Testis (tissue), 3 donors: ENCODE measurements around the gene RABGAP1L. TPM values are rescaled to one million over a fixed set of nuclear protein-coding genes. Genes with fewer than 3 reads are reported as not detected.
"Not testable (repeated sequence)": the region's sequence is repeated elsewhere in the genome, so short reads cannot be mapped to it uniquely, and the experiment has no call there.

Experiments used
- DNase-seq: peaks from one replicate; pipeline ENCODE4 v3.0.0-alpha.2; 2019
- H3K27ac ChIP-seq, 2 donors: fragments of 200-600 bp; sonication (generic); one replicate each; pipeline ENCODE4 v1.5.1; 2019
- H3K27me3 ChIP-seq: fragments of 200-600 bp; sonication (generic); one replicate; pipeline ENCODE4 v1.5.1; 2019
- H3K36me3 ChIP-seq: fragments of 200-600 bp; sonication (generic); one replicate; pipeline ENCODE4 v1.5.1; 2017; ENCODE audit warnings: low read depth; ENCODE audit errors: missing control alignments
- H3K4me1 ChIP-seq: fragments of 200-600 bp; sonication (generic); one replicate; pipeline ENCODE4 v1.5.1; 2019
- H3K4me3 ChIP-seq, 2 donors: fragments of 200-600 bp; sonication (generic); one replicate each; pipeline ENCODE4 v1.5.1; 2017 to 2019
- H3K9me3 ChIP-seq: fragments of 200-600 bp; sonication (generic); one replicate; pipeline ENCODE4 v1.5.1; 2017
- CTCF ChIP-seq, 3 experiments: fragments of 450-650 bp in 2 of 3; fragments of 200-600 bp in 1 of 3; sonication (generic) in 1 of 3; IDR thresholded peaks; one replicate each; pipeline ENCODE4 v1.5.1; 2016 to 2019; ENCODE audit warnings: antibody characterized with exemption in 3 of 3, mild to moderate bottlenecking in 2 of 3, moderate library complexity in 1 of 3
- POLR2A ChIP-seq: fragments of 450-650 bp; IDR thresholded peaks from one replicate; pipeline ENCODE4 v1.6.1; 2017; ENCODE audit warnings: antibody characterized with exemption, mild to moderate bottlenecking, moderate library complexity
- WGBS, 2 donors: methylation state at CpG; one replicate each; pipeline ENCODE4 v1.1.5; 2018; 5-methylcytosine and 5-hydroxymethylcytosine counted together
- intact Hi-C: fragments of 100-400 bp; cut with DNase I; formaldehyde crosslinking; loops from one replicate; pipeline ENCODE4 v1.15.1; 2023; ENCODE audit warnings: low total_unique reads
- polyA plus RNA-seq: library from polyadenylated mRNA; stranded (reverse); fragments of 350-450 nt; fragmentation: Illumina TruSeq; extraction: RNeasy Lipid Tissue Mini Kit (QIAGEN cat#74804); gene quantifications from one replicate; pipeline ENCODE4 v1.2.3, GENCODE V29; 2014; ENCODE audit warnings: low read depth, low replicate concordance; ENCODE audit not compliant: insufficient read depth
- total RNA-seq, 2 donors: library from RNA; depleted of rRNA; stranded (reverse); fragments of >200 nt; gene quantifications; one replicate each; pipeline ENCODE4 v1.2.3, GENCODE V29; 2016

Gene RABGAP1L
- total and polyA plus RNA-seq, 3 donors from 2014 or later, result 40.5 to 53.1 (median 49.5) TPM

- H3K4me3 ChIP-seq, result no peak overlapping the region
- WGBS, 2 donors, result 93 to 94% methylated on average over 1 of the region's 1 CpG
- intact Hi-C loops, result no loop called here
- no peaks in the 10 kb centered on the region for H3K9me3 ChIP-seq
- H3K36me3 ChIP-seq, result no peaks in the 10 kb centered on the region
- DNase-seq, result no peak
- H3K4me1 ChIP-seq, result no peaks in the 10 kb centered on the region
- no peak for TF ChIP-seq CTCF (IDR thresholded peaks at IDR 0.05)
- no peak for TF ChIP-seq POLR2A
- no peak overlapping the region for H3K27ac ChIP-seq
- H3K27me3 ChIP-seq, result no peaks in the 10 kb centered on the region
These were observed 445.9 kb downstream of the RABGAP1L start for GRCh38 chr1:174605198-174605597.

- no peak overlapping the region for H3K4me3 ChIP-seq
- H3K36me3 ChIP-seq, result no peaks in the 10 kb centered on the region
- TF ChIP-seq POLR2A (no peak), CTCF (IDR thresholded peaks at IDR 0.05) (no peak)
- DNase-seq, result no peak
- intact Hi-C loops, result no loop called here
- no peaks in the 10 kb centered on the region for H3K27me3 ChIP-seq
- no peaks in the 10 kb centered on the region for H3K9me3 ChIP-seq
- 84 to 92% methylated on average over 2 of the region's 2 CpGs for WGBS, 2 donors
- H3K4me1 ChIP-seq, result no peaks in the 10 kb centered on the region
- H3K27ac ChIP-seq, result no peak overlapping the region
These were observed 447.2 kb downstream of the RABGAP1L start for GRCh38 chr1:174606471-174606870.

- H3K27me3 ChIP-seq, H3K9me3 ChIP-seq, H3K4me1 ChIP-seq, intact Hi-C loops, H3K36me3 ChIP-seq, H3K4me3 ChIP-seq, DNase-seq, H3K27ac ChIP-seq: not testable (repeated sequence)
- 92 to 96% methylated on average over 10 to 12 of the region's 12 CpGs for WGBS, 2 donors
These were observed 458.6 kb downstream of the RABGAP1L start for GRCh38 chr1:174617905-174618304.

- no peaks in the 10 kb centered on the region for H3K4me1 ChIP-seq
- no peaks in the 10 kb centered on the region for H3K36me3 ChIP-seq
- TF ChIP-seq POLR2A (no peak), CTCF (IDR thresholded peaks at IDR 0.05) (no peak)
- intact Hi-C loops, result no loop called here
- no peak for DNase-seq
- no peaks in the 10 kb centered on the region for H3K27me3 ChIP-seq
- WGBS, 2 donors, result 74 to 86% methylated on average over 2 of the region's 2 CpGs
- no peak overlapping the region for H3K27ac ChIP-seq
- H3K4me3 ChIP-seq, result no peak overlapping the region
- no peaks in the 10 kb centered on the region for H3K9me3 ChIP-seq
These were observed 464.2 kb downstream of the RABGAP1L start for GRCh38 chr1:174623324-174624035.

- TF ChIP-seq CTCF (IDR thresholded peaks at IDR 0.05) (no peak), POLR2A (no peak)
- WGBS, 2 donors, result 87 to 88% methylated on average over 6 of the region's 6 CpGs
- Histone ChIP-seq H3K9me3 (no peaks in the 10 kb centered on the region), H3K27me3 (no peaks in the 10 kb centered on the region), H3K36me3 (no peaks in the 10 kb centered on the region), H3K4me1 (no peaks in the 10 kb centered on the region), H3K4me3 (no peak overlapping the region), H3K27ac (no peak overlapping the region)
- intact Hi-C loops, result no loop called here
- DNase-seq, result no peak
These were observed 467.0 kb downstream of the RABGAP1L start for GRCh38 chr1:174626031-174627025.
